HepG2 (cell line): Measurements from ENCODE around the gene CYP19A1.

Experiments used
- CBX2 ChIP-seq, 2 experiments: fragments of 200-600 bp in 1 of 2; sonication (generic); formaldehyde crosslinking in 1 of 2; IDR thresholded peaks; 2 replicates each; pipeline versions ENCODE4 v1.7.0 to v1.8.1; 2018 to 2022; ENCODE audit warnings: low read depth in 2 of 2, low read length in 1 of 2, mild to moderate bottlenecking in 1 of 2, missing genetic modification reagents in 1 of 2
- FOXK1 ChIP-seq: sonication (generic); formaldehyde crosslinking; IDR thresholded peaks from 2 replicates; pipeline ENCODE4 v1.4.0; 2020; ENCODE audit warnings: low read depth, missing genetic modification reagents, borderline replicate concordance
- FOXP1 ChIP-seq, 2 experiments: fragments of 450-650 bp in 1 of 2; IDR thresholded peaks; 2 replicates each; pipeline ENCODE4 v1.6.1; 2017 to 2018; ENCODE audit warnings: antibody characterized with exemption in 1 of 2
- IRF2 ChIP-seq: IDR thresholded peaks from 2 replicates; pipeline ENCODE4 v1.6.1; 2018; ENCODE audit warnings: missing genetic modification reagents, missing compliant biosample characterization
- KDM3A ChIP-seq: IDR thresholded peaks from 2 replicates; pipeline ENCODE4 v1.6.1; 2018; ENCODE audit warnings: low read depth, missing compliant biosample characterization
- LBX2 ChIP-seq: sonication (generic); formaldehyde crosslinking; IDR thresholded peaks from 2 replicates; pipeline ENCODE4 v1.5.0; 2020; ENCODE audit warnings: missing genetic modification reagents, mild to moderate bottlenecking, borderline replicate concordance
- POLR2A ChIP-seq, 2 experiments: IDR thresholded peaks; 2 replicates each; pipeline ENCODE4 v1.6.1; 2011; ENCODE audit warnings: low read depth in 2 of 2, low read length in 2 of 2, mild to moderate bottlenecking in 1 of 2, moderate library complexity in 1 of 2; ENCODE audit not compliant: insufficient read depth in 1 of 2
- ZNF441 ChIP-seq: sonication (generic); formaldehyde crosslinking; IDR thresholded peaks from 2 replicates; pipeline ENCODE4 v1.7.0; 2021; ENCODE audit warnings: missing genetic modification reagents, borderline replicate concordance
- ZZZ3 ChIP-seq: sonication (generic); formaldehyde crosslinking; IDR thresholded peaks from 2 replicates; pipeline ENCODE4 v1.4.0; 2020; ENCODE audit warnings: missing genetic modification reagents, mild to moderate bottlenecking, borderline replicate concordance
- TF ChIP-seq, protein P1 (sequence below): sonication (generic); formaldehyde crosslinking; IDR thresholded peaks from 2 replicates; pipeline ENCODE4 v1.8.1; 2023; ENCODE audit warnings: mild to moderate bottlenecking, inconsistent platforms, moderate library complexity, missing genetic modification reagents, borderline replicate concordance
- TF ChIP-seq, protein P2 (sequence below): sonication (generic); formaldehyde crosslinking; IDR thresholded peaks from 2 replicates; pipeline ENCODE4 v1.5.0; 2020; ENCODE audit warnings: mild to moderate bottlenecking, missing genetic modification reagents, moderate library complexity
- TF ChIP-seq, protein P3 (sequence below), 2 experiments: IDR thresholded peaks; 2 replicates each; pipeline ENCODE4 v1.6.1; 2011 to 2012; ENCODE audit warnings: low read length in 2 of 2, borderline replicate concordance in 1 of 2, low read depth in 1 of 2, mild to moderate bottlenecking in 1 of 2, moderate library complexity in 1 of 2
- TF ChIP-seq, protein P4 (sequence below): sonication (generic); formaldehyde crosslinking; IDR thresholded peaks from 2 replicates; pipeline ENCODE4 v1.5.0; 2020; ENCODE audit warnings: missing genetic modification reagents
- TF ChIP-seq, protein P5 (sequence below): conservative IDR thresholded peaks from 2 replicates; pipeline ENCODE4 v1.6.1; 2018; ENCODE audit warnings: missing genetic modification reagents

DNA sequence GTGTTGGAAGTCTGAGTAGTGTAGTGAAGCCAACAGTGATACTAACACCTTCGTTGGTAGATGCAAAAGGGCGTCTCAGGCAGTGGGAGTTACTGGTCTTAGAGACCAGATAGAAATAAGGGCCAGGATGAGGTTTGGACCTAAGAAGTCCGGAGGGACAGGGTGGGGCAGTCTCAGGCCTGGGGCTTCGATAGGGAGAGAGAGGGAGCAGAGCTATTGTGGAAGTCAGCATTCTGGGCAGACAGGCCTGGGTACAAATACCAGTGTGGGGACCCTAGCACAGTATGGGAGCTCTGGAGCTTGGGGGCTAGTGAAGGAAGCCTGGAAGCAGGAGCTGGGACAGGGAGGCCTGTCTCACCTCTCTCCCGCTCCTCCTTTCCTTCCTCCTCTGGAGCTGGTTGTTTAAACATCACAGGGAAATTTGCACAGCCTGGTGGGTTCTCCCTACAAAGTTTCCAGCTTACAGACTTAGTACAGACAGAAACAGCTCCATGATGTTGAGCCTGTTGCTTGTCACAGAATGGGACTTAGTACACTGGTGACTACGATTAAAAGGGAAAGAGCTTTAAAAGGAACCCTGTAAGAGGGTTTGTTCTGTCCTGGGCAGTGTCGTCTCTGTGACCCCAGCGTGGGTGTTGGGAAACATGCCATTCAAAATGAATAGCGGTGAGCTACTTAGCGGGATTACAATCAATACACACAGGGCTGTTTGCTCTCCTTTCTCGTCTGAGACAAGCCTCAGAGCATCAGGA is 167.3 kb downstream of the CYP19A1 start:
- no peak for TF ChIP-seq ZNF441 (CRISPR knock-in tag)
- TF ChIP-seq LBX2 (CRISPR knock-in tag), result no peak
- TF ChIP-seq, protein P1, sequence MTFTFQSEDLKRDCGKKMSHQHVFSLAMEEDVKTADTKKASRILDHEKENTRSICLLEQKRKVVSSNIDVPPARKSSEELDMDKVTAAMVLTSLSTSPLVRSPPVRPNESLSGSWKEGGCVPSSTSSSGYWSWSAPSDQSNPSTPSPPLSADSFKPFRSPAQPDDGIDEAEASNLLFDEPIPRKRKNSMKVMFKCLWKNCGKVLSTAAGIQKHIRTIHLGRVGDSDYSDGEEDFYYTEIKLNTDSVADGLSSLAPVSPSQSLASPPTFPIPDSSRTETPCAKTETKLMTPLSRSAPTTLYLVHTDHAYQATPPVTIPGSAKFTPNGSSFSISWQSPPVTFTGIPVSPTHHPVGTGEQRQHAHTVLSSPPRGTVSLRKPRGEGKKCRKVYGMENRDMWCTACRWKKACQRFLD (CRISPR knock-in tag), result no peak
- no peak for TF ChIP-seq CBX2 (IDR thresholded peaks at IDR 0.05; ENCODE audit: low read depth, low read length)
- TF ChIP-seq CBX2 (CRISPR knock-in tag; IDR thresholded peaks at IDR 0.05; ENCODE audit: low read depth), result no peak
- TF ChIP-seq, protein P2, sequence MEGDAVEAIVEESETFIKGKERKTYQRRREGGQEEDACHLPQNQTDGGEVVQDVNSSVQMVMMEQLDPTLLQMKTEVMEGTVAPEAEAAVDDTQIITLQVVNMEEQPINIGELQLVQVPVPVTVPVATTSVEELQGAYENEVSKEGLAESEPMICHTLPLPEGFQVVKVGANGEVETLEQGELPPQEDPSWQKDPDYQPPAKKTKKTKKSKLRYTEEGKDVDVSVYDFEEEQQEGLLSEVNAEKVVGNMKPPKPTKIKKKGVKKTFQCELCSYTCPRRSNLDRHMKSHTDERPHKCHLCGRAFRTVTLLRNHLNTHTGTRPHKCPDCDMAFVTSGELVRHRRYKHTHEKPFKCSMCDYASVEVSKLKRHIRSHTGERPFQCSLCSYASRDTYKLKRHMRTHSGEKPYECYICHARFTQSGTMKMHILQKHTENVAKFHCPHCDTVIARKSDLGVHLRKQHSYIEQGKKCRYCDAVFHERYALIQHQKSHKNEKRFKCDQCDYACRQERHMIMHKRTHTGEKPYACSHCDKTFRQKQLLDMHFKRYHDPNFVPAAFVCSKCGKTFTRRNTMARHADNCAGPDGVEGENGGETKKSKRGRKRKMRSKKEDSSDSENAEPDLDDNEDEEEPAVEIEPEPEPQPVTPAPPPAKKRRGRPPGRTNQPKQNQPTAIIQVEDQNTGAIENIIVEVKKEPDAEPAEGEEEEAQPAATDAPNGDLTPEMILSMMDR, result no peak
- TF ChIP-seq POLR2A (IDR thresholded peaks at IDR 0.05; ENCODE audit: insufficient read depth in 1 of 2, low read depth in 2 of 2, low read length in 2 of 2), result no peak
- no peak for TF ChIP-seq ZZZ3
- no peak for TF ChIP-seq FOXP1 (IDR thresholded peaks at IDR 0.05)
- TF ChIP-seq FOXP1 (CRISPR knock-in tag; IDR thresholded peaks at IDR 0.05), result no peak
- TF ChIP-seq FOXK1, result no peak
- TF ChIP-seq, protein P3, sequence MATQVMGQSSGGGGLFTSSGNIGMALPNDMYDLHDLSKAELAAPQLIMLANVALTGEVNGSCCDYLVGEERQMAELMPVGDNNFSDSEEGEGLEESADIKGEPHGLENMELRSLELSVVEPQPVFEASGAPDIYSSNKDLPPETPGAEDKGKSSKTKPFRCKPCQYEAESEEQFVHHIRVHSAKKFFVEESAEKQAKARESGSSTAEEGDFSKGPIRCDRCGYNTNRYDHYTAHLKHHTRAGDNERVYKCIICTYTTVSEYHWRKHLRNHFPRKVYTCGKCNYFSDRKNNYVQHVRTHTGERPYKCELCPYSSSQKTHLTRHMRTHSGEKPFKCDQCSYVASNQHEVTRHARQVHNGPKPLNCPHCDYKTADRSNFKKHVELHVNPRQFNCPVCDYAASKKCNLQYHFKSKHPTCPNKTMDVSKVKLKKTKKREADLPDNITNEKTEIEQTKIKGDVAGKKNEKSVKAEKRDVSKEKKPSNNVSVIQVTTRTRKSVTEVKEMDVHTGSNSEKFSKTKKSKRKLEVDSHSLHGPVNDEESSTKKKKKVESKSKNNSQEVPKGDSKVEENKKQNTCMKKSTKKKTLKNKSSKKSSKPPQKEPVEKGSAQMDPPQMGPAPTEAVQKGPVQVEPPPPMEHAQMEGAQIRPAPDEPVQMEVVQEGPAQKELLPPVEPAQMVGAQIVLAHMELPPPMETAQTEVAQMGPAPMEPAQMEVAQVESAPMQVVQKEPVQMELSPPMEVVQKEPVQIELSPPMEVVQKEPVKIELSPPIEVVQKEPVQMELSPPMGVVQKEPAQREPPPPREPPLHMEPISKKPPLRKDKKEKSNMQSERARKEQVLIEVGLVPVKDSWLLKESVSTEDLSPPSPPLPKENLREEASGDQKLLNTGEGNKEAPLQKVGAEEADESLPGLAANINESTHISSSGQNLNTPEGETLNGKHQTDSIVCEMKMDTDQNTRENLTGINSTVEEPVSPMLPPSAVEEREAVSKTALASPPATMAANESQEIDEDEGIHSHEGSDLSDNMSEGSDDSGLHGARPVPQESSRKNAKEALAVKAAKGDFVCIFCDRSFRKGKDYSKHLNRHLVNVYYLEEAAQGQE (IDR thresholded peaks at IDR 0.05; ENCODE audit: borderline replicate concordance in 1 of 2, low read depth in 1 of 2, low read length in 2 of 2), result no peak
- TF ChIP-seq KDM3A (CRISPR knock-in tag), result no peak
- TF ChIP-seq IRF2 (CRISPR knock-in tag), result no peak
- TF ChIP-seq, protein P4, sequence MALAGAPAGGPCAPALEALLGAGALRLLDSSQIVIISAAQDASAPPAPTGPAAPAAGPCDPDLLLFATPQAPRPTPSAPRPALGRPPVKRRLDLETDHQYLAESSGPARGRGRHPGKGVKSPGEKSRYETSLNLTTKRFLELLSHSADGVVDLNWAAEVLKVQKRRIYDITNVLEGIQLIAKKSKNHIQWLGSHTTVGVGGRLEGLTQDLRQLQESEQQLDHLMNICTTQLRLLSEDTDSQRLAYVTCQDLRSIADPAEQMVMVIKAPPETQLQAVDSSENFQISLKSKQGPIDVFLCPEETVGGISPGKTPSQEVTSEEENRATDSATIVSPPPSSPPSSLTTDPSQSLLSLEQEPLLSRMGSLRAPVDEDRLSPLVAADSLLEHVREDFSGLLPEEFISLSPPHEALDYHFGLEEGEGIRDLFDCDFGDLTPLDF (CRISPR knock-in tag), result no peak
- TF ChIP-seq, protein P5, sequence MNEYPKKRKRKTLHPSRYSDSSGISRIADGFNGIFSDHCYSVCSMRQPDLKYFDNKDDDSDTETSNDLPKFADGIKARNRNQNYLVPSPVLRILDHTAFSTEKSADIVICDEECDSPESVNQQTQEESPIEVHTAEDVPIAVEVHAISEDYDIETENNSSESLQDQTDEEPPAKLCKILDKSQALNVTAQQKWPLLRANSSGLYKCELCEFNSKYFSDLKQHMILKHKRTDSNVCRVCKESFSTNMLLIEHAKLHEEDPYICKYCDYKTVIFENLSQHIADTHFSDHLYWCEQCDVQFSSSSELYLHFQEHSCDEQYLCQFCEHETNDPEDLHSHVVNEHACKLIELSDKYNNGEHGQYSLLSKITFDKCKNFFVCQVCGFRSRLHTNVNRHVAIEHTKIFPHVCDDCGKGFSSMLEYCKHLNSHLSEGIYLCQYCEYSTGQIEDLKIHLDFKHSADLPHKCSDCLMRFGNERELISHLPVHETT (CRISPR knock-in tag), result no peak
